HG03196 (cell line): ENCODE results near the gene CEACAM16.
"Not testable (repeated sequence)": the region's sequence is repeated elsewhere in the genome, so short reads cannot be mapped to it uniquely, and the experiment has no call there.

ENCODE experiments used
- ATAC-seq: cut with Tn5 transposase; IDR thresholded peaks from one replicate; pipeline ENCODE4 v1.9.1; 2021; ENCODE audit not compliant: unreplicated experiment

The CEACAM16 gene

GRCh38 chr19:44703336-44704078 is 4.6 kb downstream of the CEACAM16 start:
- no peak for ATAC-seq

GRCh38 chr19:44704982-44705381 is 6.0 kb downstream of the CEACAM16 start:
- no peak for ATAC-seq

GRCh38 chr19:44705502-44706010 is 6.6 kb downstream of the CEACAM16 start:
- ATAC-seq = no peak

GRCh38 chr19:44706506-44707236 is 7.7 kb downstream of the CEACAM16 start:
- no peak for ATAC-seq

- no peak for ATAC-seq
Measured at GRCh38 chr19:44707794-44708193, 8.8 kb downstream of the CEACAM16 start.

- ATAC-seq = no peak
Measured at GRCh38 chr19:44708940-44709339, 10.0 kb downstream of the CEACAM16 start.

GRCh38 chr19:44709434-44710266 is 10.7 kb downstream of the CEACAM16 start:
- not testable (repeated sequence) for ATAC-seq

- no peak for ATAC-seq
Measured at GRCh38 chr19:44710483-44710882, 11.5 kb downstream of the CEACAM16 start.

GRCh38 chr19:44712864-44713515 is 14.0 kb downstream of the CEACAM16 start:
- ATAC-seq = no peak

GRCh38 chr19:44714597-44715169 is 15.7 kb downstream of the CEACAM16 start:
- ATAC-seq = no peak

- ATAC-seq = no peak
Measured at GRCh38 chr19:44717603-44718002, 18.7 kb downstream of the CEACAM16 start.

GRCh38 chr19:44718441-44719261 is 19.7 kb downstream of the CEACAM16 start:
- ATAC-seq = no peak

- no peak for ATAC-seq
Measured at GRCh38 chr19:44719262-44719701, 20.3 kb downstream of the CEACAM16 start.

- not testable (repeated sequence) for ATAC-seq
Measured at GRCh38 chr19:44720396-44720795, 21.4 kb downstream of the CEACAM16 start.

GRCh38 chr19:44720945-44721344 is 22.0 kb downstream of the CEACAM16 start:
- ATAC-seq = no peak

GRCh38 chr19:44721369-44721768 is 22.4 kb downstream of the CEACAM16 start:
- not testable (repeated sequence) for ATAC-seq

GRCh38 chr19:44722131-44723121 is 23.5 kb downstream of the CEACAM16 start:
- no peak for ATAC-seq

GRCh38 chr19:44723299-44723951 is 24.5 kb downstream of the CEACAM16 start:
- ATAC-seq = no peak
